Breast epithelium (tissue), 3 donors: ENCODE results near the gene NR5A2.

Source experiments
- CTCF ChIP-seq, 3 donors: fragments of 450-650 bp; IDR thresholded peaks; one replicate each; pipeline ENCODE4 v1.5.1; 2016 to 2017; ENCODE audit warnings: antibody characterized with exemption in 3 of 3, mild to moderate bottlenecking in 3 of 3, moderate library complexity in 3 of 3
- POLR2A ChIP-seq: fragments of 450-650 bp; IDR thresholded peaks from one replicate; pipeline ENCODE4 v1.6.1; 2016; ENCODE audit warnings: antibody characterized with exemption, mild to moderate bottlenecking, moderate library complexity

DNA sequence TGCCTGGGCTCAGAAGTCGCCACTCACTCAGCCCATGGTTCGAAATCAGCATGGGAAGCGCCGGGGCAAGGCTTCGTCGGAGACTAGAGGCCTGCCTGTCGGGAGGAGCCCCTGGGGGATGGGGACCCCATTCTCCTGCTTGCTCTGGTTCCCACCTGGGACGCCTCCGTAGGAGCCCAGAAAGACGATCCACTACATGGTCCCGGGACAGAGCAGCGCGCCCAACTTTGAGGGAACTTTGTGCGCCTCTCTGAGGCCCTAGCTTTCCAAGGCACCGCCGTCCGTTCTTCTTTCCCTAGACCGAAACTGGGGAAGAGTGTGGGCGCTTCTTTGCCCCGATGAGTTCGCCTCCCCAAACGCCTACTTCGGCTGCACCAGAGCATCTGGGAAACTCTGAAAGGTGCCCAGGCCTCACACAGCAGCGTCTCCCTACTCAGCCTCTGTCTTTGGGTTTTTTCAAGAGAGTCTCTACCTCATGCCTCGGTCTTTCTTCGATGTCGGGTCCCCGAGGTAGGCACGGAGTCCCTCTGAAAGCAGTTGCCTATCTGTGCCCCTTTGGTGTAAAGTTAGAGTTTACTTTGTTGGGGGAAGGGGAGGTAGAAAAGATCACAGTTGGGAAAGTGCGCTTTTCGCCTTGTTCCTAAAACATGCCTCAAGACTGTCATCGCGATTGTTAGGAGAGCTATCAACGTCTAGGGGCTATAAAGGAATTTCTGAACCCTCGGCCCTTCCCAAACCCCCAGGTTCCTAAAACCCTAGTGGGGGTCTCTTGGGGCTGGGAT is 14.0 kb downstream of the NR5A2 start:
- TF ChIP-seq POLR2A = no peak
- no peak for TF ChIP-seq CTCF (IDR thresholded peaks at IDR 0.05)
